ENCODE measurements around the gene TMCC1. TPM values are rescaled to one million over a fixed set of nuclear protein-coding genes. Genes with fewer than 3 reads are reported as not detected.

TMCC1 gene
- total RNA-seq, 4 donors from 2014 or later = 23.2 to 78.7 (median 54.1) TPM

DNA sequence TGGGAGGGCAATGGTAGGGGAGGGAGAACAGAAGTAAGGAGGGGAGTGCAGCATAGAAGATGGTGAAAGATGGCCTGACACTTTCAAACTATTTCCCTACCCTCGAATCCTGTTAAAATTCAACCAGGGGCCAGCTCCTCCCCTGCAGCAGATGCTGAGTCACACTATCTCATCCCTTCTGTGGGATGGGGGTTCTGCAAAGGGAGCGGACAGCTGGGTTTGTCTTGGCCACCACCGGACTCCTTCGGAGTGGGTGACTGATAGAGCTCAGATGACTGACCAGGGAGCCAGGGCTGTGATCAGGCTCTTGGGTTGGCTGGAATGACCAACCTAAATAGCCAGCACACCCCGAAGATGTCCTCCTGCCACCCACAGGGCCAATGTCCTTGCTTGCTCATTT, 33.6 kb upstream of the TMCC1 start:
- Histone ChIP-seq H3K36me3 (no peaks in the 10 kb centered on the region), H3K9me3 (no peaks in the 10 kb centered on the region), H3K27me3 (no peaks in the 10 kb centered on the region), H3K4me3 (no peak overlapping the region), H3K27ac (no peak overlapping the region), H3K4me1 (no peaks in the 10 kb centered on the region)
- no peak for DNase-seq
- intact Hi-C loops (cut with DNase I; ENCODE audit: low total_unique reads) = no loop called here
- TF ChIP-seq, protein P1, sequence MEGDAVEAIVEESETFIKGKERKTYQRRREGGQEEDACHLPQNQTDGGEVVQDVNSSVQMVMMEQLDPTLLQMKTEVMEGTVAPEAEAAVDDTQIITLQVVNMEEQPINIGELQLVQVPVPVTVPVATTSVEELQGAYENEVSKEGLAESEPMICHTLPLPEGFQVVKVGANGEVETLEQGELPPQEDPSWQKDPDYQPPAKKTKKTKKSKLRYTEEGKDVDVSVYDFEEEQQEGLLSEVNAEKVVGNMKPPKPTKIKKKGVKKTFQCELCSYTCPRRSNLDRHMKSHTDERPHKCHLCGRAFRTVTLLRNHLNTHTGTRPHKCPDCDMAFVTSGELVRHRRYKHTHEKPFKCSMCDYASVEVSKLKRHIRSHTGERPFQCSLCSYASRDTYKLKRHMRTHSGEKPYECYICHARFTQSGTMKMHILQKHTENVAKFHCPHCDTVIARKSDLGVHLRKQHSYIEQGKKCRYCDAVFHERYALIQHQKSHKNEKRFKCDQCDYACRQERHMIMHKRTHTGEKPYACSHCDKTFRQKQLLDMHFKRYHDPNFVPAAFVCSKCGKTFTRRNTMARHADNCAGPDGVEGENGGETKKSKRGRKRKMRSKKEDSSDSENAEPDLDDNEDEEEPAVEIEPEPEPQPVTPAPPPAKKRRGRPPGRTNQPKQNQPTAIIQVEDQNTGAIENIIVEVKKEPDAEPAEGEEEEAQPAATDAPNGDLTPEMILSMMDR (IDR thresholded peaks at IDR 0.05) = no peak
- TF ChIP-seq POLR2A (IDR thresholded peaks at IDR 0.05) = no peak

GRCh38 chr3:129919806-129920205, 26.3 kb upstream of the TMCC1 start:
- Histone ChIP-seq H3K4me1 (no peaks in the 10 kb centered on the region), H3K4me3 (no peak overlapping the region), H3K27me3 (no peaks in the 10 kb centered on the region), H3K9me3 (peaks cover 0 to 17% of the 10 kb centered on the region in 2 donors), H3K36me3 (no peaks in the 10 kb centered on the region), H3K27ac (no peak overlapping the region)
- no peak for DNase-seq
- TF ChIP-seq POLR2A (IDR thresholded peaks at IDR 0.05) = no peak
- TF ChIP-seq, protein P1 (IDR thresholded peaks at IDR 0.05) = no peak
- intact Hi-C loops (cut with DNase I; ENCODE audit: low total_unique reads) = no loop called here

GRCh38 chr3:129919357-129919756, 25.8 kb upstream of the TMCC1 start:
- intact Hi-C loops (cut with DNase I; ENCODE audit: low total_unique reads) = no loop called here
- DNase-seq = no peak
- H3K4me1 ChIP-seq = no peaks in the 10 kb centered on the region
- no peaks in the 10 kb centered on the region for H3K36me3 ChIP-seq
- no peak overlapping the region for H3K27ac ChIP-seq
- no peaks in the 10 kb centered on the region for H3K27me3 ChIP-seq
- no peak overlapping the region for H3K4me3 ChIP-seq
- TF ChIP-seq POLR2A (IDR thresholded peaks at IDR 0.05) = no peak
- TF ChIP-seq, protein P1 (IDR thresholded peaks at IDR 0.05) = no peak
- peaks cover 0 to 17% of the 10 kb centered on the region in 2 donors for H3K9me3 ChIP-seq

DNA sequence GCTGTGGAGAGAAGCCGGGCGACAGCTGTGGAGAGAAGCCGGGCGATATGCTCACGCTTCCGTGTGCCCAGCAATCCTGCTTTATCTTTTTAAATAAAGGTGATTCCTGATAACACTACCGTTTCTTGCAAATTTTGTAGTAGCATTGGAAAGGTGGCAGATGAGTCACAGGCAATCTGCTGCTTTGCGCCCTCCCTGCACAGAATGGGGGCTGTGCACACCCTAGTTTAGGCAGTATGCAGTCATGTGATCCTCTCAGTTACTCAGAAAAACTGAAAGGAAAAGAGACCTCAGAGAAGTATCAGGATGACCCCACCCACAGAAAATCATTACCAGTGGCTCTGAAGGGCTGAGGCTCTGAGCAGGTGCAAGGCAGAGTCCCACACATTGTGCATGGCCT, 24.9 kb upstream of the TMCC1 start:
- Histone ChIP-seq H3K4me3 (no peak overlapping the region), H3K4me1 (no peaks in the 10 kb centered on the region), H3K27ac (no peak overlapping the region), H3K9me3 (peaks cover 0 to 17% of the 10 kb centered on the region in 2 donors), H3K27me3 (no peaks in the 10 kb centered on the region), H3K36me3 (no peaks in the 10 kb centered on the region)
- no peak for DNase-seq
- TF ChIP-seq POLR2A (IDR thresholded peaks at IDR 0.05) = no peak
- TF ChIP-seq, protein P1 (IDR thresholded peaks at IDR 0.05) = no peak
- intact Hi-C loops (cut with DNase I; ENCODE audit: low total_unique reads) = no loop called here

DNA sequence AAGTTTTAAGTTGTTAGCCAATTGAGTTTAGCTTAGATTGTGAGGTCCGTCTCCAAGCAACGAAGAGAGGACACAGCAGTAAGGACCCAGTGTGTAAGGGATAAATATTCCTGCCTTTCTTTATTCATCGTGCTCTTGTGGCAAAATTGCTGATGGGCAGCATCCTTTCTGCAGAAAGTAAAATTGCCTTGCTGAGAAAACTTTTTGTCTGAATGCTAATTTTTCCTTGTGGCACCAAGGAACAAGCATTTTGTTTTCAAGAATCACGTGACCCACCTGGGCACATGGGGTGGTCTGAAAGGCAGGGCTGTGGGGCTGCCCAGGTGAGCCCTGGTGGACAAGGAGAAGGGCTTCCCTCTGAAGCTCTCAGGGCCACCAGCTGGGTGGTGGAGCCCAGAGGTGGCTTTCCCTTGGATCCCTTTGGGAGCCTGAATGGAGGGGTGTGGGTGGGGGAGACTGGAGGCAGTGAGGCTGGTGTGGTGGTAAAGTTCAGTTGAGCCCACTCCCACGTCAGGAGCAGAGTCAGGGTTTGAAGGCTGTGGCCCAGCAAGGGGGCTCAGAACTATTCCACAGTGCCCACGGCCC, 24.0 kb upstream of the TMCC1 start:
- H3K27me3 ChIP-seq = no peaks in the 10 kb centered on the region
- intact Hi-C loops (cut with DNase I; ENCODE audit: low total_unique reads) = no loop called here
- no peaks in the 10 kb centered on the region for H3K36me3 ChIP-seq
- no peak overlapping the region for H3K27ac ChIP-seq
- no peaks in the 10 kb centered on the region for H3K4me1 ChIP-seq
- H3K9me3 ChIP-seq = peaks cover 0 to 17% of the 10 kb centered on the region in 2 donors
- TF ChIP-seq, protein P1 (IDR thresholded peaks at IDR 0.05) = no peak
- TF ChIP-seq POLR2A (IDR thresholded peaks at IDR 0.05) = no peak
- no peak overlapping the region for H3K4me3 ChIP-seq
- DNase-seq = no peak
